ENCODE data around the gene GABARAPL1. TPM values are rescaled to one million over a fixed set of nuclear protein-coding genes. Genes with fewer than 3 reads are reported as not detected.

GABARAPL1 gene
- polyA plus RNA-seq, 1 of the 3 experiments (the other 2 are of a cell fraction): 9.2 TPM

GRCh38 chr12:10171973-10172728, 40.5 kb upstream of the GABARAPL1 start, which contains the start of gene OLR1 (continued):
- TF ChIP-seq FOSL2 (IDR thresholded peaks at IDR 0.05; ENCODE audit: borderline replicate concordance, low read depth): no peak
- TF ChIP-seq TEAD4 (IDR thresholded peaks at IDR 0.05; ENCODE audit: borderline replicate concordance, insufficient read depth): no peak
- no peak for TF ChIP-seq JUND (IDR thresholded peaks at IDR 0.05)
- TF ChIP-seq RAD21 (IDR thresholded peaks at IDR 0.05; ENCODE audit: low read length): no peak

DNA sequence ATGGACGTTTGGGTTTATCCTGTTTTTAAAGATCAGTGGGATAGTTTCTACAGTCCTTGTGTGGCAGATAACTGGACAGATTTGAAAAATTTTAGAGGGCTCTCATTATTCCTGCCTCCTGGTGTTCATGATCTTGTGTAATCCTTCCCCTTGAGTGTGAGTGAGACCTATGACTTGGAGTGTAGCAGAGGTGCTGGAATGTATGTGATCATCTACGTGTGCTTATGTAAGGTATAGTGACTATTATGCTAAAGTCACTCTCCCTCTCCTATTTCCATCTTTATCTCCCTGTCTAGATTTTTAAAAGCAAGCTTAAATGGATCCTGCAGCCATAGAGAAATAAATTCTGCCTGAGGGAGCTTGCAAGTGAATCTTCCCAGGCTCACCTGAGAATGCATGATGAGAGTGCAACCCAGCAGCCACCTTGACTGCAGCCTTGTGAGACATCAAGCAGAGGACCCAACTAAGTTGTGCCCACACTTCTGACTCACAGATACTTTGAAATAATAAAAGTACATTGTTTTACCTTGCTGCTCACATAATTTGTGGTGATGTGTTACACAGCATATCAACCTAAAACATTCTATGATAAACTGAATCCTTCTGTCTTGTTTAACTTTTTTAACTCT, 37.6 kb upstream of the GABARAPL1 start:
- TF ChIP-seq, protein P1, sequence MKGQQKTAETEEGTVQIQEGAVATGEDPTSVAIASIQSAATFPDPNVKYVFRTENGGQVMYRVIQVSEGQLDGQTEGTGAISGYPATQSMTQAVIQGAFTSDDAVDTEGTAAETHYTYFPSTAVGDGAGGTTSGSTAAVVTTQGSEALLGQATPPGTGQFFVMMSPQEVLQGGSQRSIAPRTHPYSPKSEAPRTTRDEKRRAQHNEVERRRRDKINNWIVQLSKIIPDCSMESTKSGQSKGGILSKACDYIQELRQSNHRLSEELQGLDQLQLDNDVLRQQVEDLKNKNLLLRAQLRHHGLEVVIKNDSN (IDR thresholded peaks at IDR 0.05; ENCODE audit: borderline replicate concordance, low read depth): no peak
- no peak for TF ChIP-seq NFIC (IDR thresholded peaks at IDR 0.05; ENCODE audit: borderline replicate concordance)
- TF ChIP-seq NRF1 (IDR thresholded peaks at IDR 0.05; ENCODE audit: low read depth, low read length): no peak
- TF ChIP-seq TEAD4 (IDR thresholded peaks at IDR 0.05; ENCODE audit: borderline replicate concordance, insufficient read depth): no peak
- TF ChIP-seq MEF2A (IDR thresholded peaks at IDR 0.05; ENCODE audit: borderline replicate concordance, low read depth): no peak
- no peak for TF ChIP-seq MXI1 (IDR thresholded peaks at IDR 0.05; ENCODE audit: low read depth, low read length)
- no peak for TF ChIP-seq FOXM1 (IDR thresholded peaks at IDR 0.05; ENCODE audit: low read depth)
- TF ChIP-seq FOXJ3 (CRISPR knock-in tag; IDR thresholded peaks at IDR 0.05): no peak
- TF ChIP-seq MAX (IDR thresholded peaks at IDR 0.05; ENCODE audit: low read depth): no peak
- TF ChIP-seq GATA2 (CRISPR knock-in tag; IDR thresholded peaks at IDR 0.05): no peak
- TF ChIP-seq FOSL2 (IDR thresholded peaks at IDR 0.05; ENCODE audit: borderline replicate concordance, low read depth): no peak
- TF ChIP-seq, protein P2, sequence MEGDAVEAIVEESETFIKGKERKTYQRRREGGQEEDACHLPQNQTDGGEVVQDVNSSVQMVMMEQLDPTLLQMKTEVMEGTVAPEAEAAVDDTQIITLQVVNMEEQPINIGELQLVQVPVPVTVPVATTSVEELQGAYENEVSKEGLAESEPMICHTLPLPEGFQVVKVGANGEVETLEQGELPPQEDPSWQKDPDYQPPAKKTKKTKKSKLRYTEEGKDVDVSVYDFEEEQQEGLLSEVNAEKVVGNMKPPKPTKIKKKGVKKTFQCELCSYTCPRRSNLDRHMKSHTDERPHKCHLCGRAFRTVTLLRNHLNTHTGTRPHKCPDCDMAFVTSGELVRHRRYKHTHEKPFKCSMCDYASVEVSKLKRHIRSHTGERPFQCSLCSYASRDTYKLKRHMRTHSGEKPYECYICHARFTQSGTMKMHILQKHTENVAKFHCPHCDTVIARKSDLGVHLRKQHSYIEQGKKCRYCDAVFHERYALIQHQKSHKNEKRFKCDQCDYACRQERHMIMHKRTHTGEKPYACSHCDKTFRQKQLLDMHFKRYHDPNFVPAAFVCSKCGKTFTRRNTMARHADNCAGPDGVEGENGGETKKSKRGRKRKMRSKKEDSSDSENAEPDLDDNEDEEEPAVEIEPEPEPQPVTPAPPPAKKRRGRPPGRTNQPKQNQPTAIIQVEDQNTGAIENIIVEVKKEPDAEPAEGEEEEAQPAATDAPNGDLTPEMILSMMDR (IDR thresholded peaks at IDR 0.05): no peak
- no peak for TF ChIP-seq RAD21 (IDR thresholded peaks at IDR 0.05; ENCODE audit: low read length)
- no peak for TF ChIP-seq RFX5 (IDR thresholded peaks at IDR 0.05; ENCODE audit: low read length)
- no peak for TF ChIP-seq SMC3 (IDR thresholded peaks at IDR 0.05; ENCODE audit: low read depth, low read length)
- no peak for TF ChIP-seq TCF12 (IDR thresholded peaks at IDR 0.05)
- no peak for TF ChIP-seq ZBTB33 (IDR thresholded peaks at IDR 0.05; ENCODE audit: borderline replicate concordance, low read depth)
- no peak for TF ChIP-seq SIN3A (IDR thresholded peaks at IDR 0.05; ENCODE audit: borderline replicate concordance, low read depth, low read length)
- no peak for TF ChIP-seq TAF1 (IDR thresholded peaks at IDR 0.05; ENCODE audit: borderline replicate concordance, low read depth, low read length)
- no peak for TF ChIP-seq PBX3 (IDR thresholded peaks at IDR 0.05)
- no peaks in the 10 kb centered on the region for H3K4me1 ChIP-seq (ENCODE audit: control insufficient read depth in 1 of 2, insufficient read depth in 2 of 2, low read depth in 1 of 2, low read length in 1 of 2)
- ChIA-PET POLR2A (no interaction called here), CTCF (no interaction called here)
- H3K27ac ChIP-seq (ENCODE audit: low read depth in 2 of 2, low read length in 1 of 2): no peak overlapping the region
- H3K27me3 ChIP-seq (ENCODE audit: insufficient read depth): peaks cover 18% of the 10 kb centered on the region; the same call in 1 of the 2 replicates
- no peaks in the 10 kb centered on the region for H3F3A ChIP-seq (replicated peaks; ENCODE audit: insufficient read depth)
- H3K4me3 ChIP-seq (ENCODE audit: low read depth in 2 of 2, low read length in 1 of 2): no peak overlapping the region
- H3K79me2 ChIP-seq (ENCODE audit: insufficient read depth): no peaks in the 10 kb centered on the region
- no peaks in the 10 kb centered on the region for H3K36me3 ChIP-seq (replicated peaks in 1 of 2; ENCODE audit: control insufficient read depth in 1 of 2, insufficient read depth in 2 of 2, low read length in 1 of 2)
- H3K4me2 ChIP-seq: no peak overlapping the region
- H3K9me2 ChIP-seq: no peaks in the 10 kb centered on the region
- no peak for DNase-seq
- H3K9ac ChIP-seq: no peak overlapping the region
- no peaks in the 10 kb centered on the region for H3K9me3 ChIP-seq
- no peak overlapping the region for H2AFZ ChIP-seq (ENCODE audit: low read depth)
- no peaks in the 10 kb centered on the region for H4K20me1 ChIP-seq (ENCODE audit: insufficient read depth)
- WGBS (ENCODE audit: low lambda C conversion rate): 3% methylated on average over 2 of the region's 2 CpGs

All from SK-N-SH (cell line).